Astrocyte (in vitro differentiated cells and primary cell): ENCODE measurements around the gene SLC8B1. TPM values are rescaled to one million over a fixed set of nuclear protein-coding genes. Genes with fewer than 3 reads are reported as not detected.
A peak's percentile ranks its signal among the peaks of the same experiment; 100 is the strongest.

ENCODE experiments used
- DNase-seq: peaks from one replicate; pipeline ENCODE4 v3.0.0-alpha.2; 2010; ENCODE audit warnings: low read depth
- FAIRE-seq: peaks from 2 replicates; lab custom pipeline; 2011; peaks lifted over from hg19 to GRCh38; lab: Jason Lieb, UNC
- H2AFZ ChIP-seq: 2 replicates; pipeline ENCODE4 v1.6.0; 2012; ENCODE audit warnings: low read depth, low read length, inconsistent platforms
- H3K27ac ChIP-seq: 2 replicates; pipeline ENCODE4 v1.5.1; 2011; ENCODE audit warnings: low read depth, low read length, inconsistent platforms
- H3K27me3 ChIP-seq: 2 replicates; pipeline ENCODE4 v1.6.0; 2011; ENCODE audit warnings: low read length, inconsistent platforms; ENCODE audit not compliant: insufficient read depth
- H3K36me3 ChIP-seq: 2 replicates; pipeline ENCODE4 v1.5.1; 2011; ENCODE audit warnings: low read length, inconsistent platforms; ENCODE audit not compliant: insufficient read depth
- H3K4me1 ChIP-seq: 2 replicates; pipeline ENCODE4 v1.5.1; 2011; ENCODE audit warnings: low read length, inconsistent platforms; ENCODE audit not compliant: insufficient read depth
- H3K4me2 ChIP-seq: 2 replicates; pipeline ENCODE4 v1.6.0; 2012; ENCODE audit warnings: low read length, inconsistent platforms
- H3K4me3 ChIP-seq: 2 replicates; pipeline ENCODE4 v1.5.1; 2011; ENCODE audit warnings: low read depth, mild to moderate bottlenecking, low read length, inconsistent platforms; ENCODE audit not compliant: insufficient read depth
- H3K79me2 ChIP-seq: 2 replicates; pipeline ENCODE4 v1.6.0; 2012; ENCODE audit warnings: mild to moderate bottlenecking, low read length, inconsistent platforms; ENCODE audit not compliant: insufficient read depth
- H3K9ac ChIP-seq: 2 replicates; pipeline ENCODE4 v1.6.0; 2012; ENCODE audit warnings: mild to moderate bottlenecking, low read length, inconsistent platforms
- H3K9me3 ChIP-seq: 2 replicates; pipeline ENCODE4 v1.5.1; 2012; ENCODE audit warnings: low read depth, mild to moderate bottlenecking, low read length, inconsistent platforms; ENCODE audit not compliant: insufficient read depth
- H4K20me1 ChIP-seq: 2 replicates; pipeline ENCODE4 v1.6.0; 2012; ENCODE audit warnings: low read length, inconsistent platforms; ENCODE audit not compliant: insufficient read depth
- H3K27ac Mint-ChIP-seq: one replicate; pipeline ENCODE4 v1.8.0; 2021; ENCODE audit warnings: mild to moderate bottlenecking, mixed read lengths; ENCODE audit not compliant: unreplicated experiment
- H3K27me3 Mint-ChIP-seq: one replicate; pipeline ENCODE4 v1.8.0; 2021; ENCODE audit warnings: low read depth, mixed read lengths; ENCODE audit not compliant: unreplicated experiment
- H3K36me3 Mint-ChIP-seq: one replicate; pipeline ENCODE4 v1.8.0; 2021; ENCODE audit warnings: low read depth, mixed read lengths; ENCODE audit not compliant: unreplicated experiment
- H3K4me1 Mint-ChIP-seq: one replicate; pipeline ENCODE4 v1.8.0; 2021; ENCODE audit warnings: low read depth, mixed read lengths; ENCODE audit not compliant: unreplicated experiment
- H3K4me3 Mint-ChIP-seq: one replicate; pipeline ENCODE4 v1.8.0; 2021; ENCODE audit warnings: mild to moderate bottlenecking, moderate library complexity, mixed read lengths; ENCODE audit not compliant: unreplicated experiment
- H3K9me3 Mint-ChIP-seq: one replicate; pipeline ENCODE4 v1.8.0; 2021; ENCODE audit warnings: mild to moderate bottlenecking, mixed read lengths; ENCODE audit not compliant: unreplicated experiment
- EZH2 ChIP-seq: IDR thresholded peaks from 2 replicates; pipeline ENCODE4 v1.6.1; 2012; ENCODE audit warnings: mild to moderate bottlenecking, low read length, inconsistent platforms; ENCODE audit not compliant: insufficient read depth
- total RNA-seq: library from RNA; stranded (reverse); gene quantifications from 2 replicates; pipeline ENCODE4 v1.2.1, GENCODE V29; 2021
- TF ChIP-seq, protein P1 (sequence below): IDR thresholded peaks from 2 replicates; pipeline ENCODE4 v1.5.1; 2011; ENCODE audit warnings: low read depth, mild to moderate bottlenecking, inconsistent platforms, low read length, moderate library complexity; ENCODE audit not compliant: insufficient read depth

The SLC8B1 gene
- total RNA-seq, 1 donor from 2014 or later = 8.6 TPM

DNA sequence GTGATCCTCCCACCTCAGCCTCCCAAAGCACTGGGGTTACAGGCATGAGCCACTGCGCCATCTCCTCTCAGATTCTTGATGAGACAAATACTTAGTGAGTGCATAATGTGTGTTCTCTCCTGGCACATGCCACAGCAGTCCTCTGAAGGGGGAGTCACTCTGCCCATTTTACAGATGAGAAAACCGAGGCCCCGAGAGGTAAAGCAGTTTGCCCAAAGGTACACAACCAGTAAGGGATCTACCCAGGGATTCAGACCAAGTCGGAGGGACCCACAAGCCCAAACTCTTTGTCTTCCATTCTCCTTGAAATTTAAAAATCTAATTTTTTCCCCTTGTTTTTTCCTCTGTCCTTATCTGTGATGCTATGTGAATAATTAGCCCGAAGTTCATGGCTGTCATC lies 29.8 kb upstream of the SLC8B1 start:
- Mint-ChIP-seq H3K27me3 (no peaks in the 10 kb centered on the region), H3K9me3 (no peaks in the 10 kb centered on the region), H3K4me3 (no peak overlapping the region), H3K4me1 (peaks cover 4% of the 10 kb centered on the region), H3K27ac (no peak overlapping the region), H3K36me3 (peaks cover 4% of the 10 kb centered on the region)
- TF ChIP-seq EZH2 = no peak
- Histone ChIP-seq H3K36me3 (no peaks in the 10 kb centered on the region), H3K27ac (no peak overlapping the region), H4K20me1 (peaks cover 50% of the 10 kb centered on the region), H3K79me2 (peaks cover 16% of the 10 kb centered on the region), H3K9ac (no peak overlapping the region), H3K9me3 (no peaks in the 10 kb centered on the region), H3K4me3 (no peak overlapping the region), H3K4me1 (peaks cover under 1% of the 10 kb centered on the region), H3K27me3 (no peaks in the 10 kb centered on the region), H3K4me2 (no peak overlapping the region), H2AFZ (no peak overlapping the region)
- no peak for DNase-seq
- no peak for FAIRE-seq

DNA sequence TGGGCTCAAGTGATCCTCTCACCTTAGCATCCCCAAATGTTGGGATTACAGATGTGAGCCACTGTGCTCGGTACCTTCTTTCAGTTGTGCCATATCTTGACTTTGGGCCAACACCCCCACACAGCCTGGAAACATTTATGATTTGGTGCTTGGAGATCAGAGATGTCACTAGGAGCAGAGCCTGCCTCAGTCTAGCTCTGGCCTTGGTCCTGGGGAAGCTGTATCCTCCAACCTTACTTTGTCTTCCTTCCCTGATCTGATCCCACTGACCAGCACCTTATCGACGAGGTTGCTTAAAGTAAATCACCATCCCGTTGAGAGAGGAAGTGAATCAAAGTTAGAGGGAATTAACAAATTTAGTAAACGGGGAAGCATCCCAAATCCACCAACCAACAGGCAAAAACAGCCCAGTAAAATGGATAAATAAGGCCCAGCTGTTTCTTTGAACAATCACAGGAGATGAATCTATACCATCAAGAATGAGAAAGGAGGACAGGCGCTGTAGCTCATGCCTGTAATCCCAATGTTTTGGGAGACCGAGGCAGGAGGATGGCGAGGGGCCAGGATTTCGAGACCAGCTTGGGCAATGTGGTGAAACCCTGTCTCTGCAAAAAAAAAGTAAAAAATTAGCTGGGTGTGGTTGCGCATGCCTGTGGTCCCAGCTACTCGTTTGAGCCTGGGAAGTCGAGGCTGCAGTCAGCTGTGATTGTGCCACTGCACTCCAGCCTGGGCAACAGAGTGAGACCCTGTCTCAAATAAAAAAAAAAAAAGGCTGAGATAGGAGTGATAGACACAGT lies 26.9 kb upstream of the SLC8B1 start:
- Histone ChIP-seq H3K27ac (no peak overlapping the region), H3K9me3 (no peaks in the 10 kb centered on the region), H3K79me2 (peaks cover 27% of the 10 kb centered on the region), H3K27me3 (no peaks in the 10 kb centered on the region), H4K20me1 (peaks cover 48% of the 10 kb centered on the region), H3K4me2 (no peak overlapping the region), H3K4me3 (no peak overlapping the region), H3K4me1 (peaks cover 10% of the 10 kb centered on the region), H2AFZ (no peak overlapping the region), H3K9ac (no peak overlapping the region), H3K36me3 (no peaks in the 10 kb centered on the region)
- DNase-seq (no peak), FAIRE-seq (no peak)
- Mint-ChIP-seq H3K27me3 (no peaks in the 10 kb centered on the region), H3K4me3 (no peak overlapping the region), H3K4me1 (peaks cover 5% of the 10 kb centered on the region), H3K9me3 (no peaks in the 10 kb centered on the region), H3K27ac (no peak overlapping the region), H3K36me3 (peaks cover 5% of the 10 kb centered on the region)
- TF ChIP-seq EZH2 = no peak
- TF ChIP-seq, protein P1, sequence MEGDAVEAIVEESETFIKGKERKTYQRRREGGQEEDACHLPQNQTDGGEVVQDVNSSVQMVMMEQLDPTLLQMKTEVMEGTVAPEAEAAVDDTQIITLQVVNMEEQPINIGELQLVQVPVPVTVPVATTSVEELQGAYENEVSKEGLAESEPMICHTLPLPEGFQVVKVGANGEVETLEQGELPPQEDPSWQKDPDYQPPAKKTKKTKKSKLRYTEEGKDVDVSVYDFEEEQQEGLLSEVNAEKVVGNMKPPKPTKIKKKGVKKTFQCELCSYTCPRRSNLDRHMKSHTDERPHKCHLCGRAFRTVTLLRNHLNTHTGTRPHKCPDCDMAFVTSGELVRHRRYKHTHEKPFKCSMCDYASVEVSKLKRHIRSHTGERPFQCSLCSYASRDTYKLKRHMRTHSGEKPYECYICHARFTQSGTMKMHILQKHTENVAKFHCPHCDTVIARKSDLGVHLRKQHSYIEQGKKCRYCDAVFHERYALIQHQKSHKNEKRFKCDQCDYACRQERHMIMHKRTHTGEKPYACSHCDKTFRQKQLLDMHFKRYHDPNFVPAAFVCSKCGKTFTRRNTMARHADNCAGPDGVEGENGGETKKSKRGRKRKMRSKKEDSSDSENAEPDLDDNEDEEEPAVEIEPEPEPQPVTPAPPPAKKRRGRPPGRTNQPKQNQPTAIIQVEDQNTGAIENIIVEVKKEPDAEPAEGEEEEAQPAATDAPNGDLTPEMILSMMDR = no peak

DNA sequence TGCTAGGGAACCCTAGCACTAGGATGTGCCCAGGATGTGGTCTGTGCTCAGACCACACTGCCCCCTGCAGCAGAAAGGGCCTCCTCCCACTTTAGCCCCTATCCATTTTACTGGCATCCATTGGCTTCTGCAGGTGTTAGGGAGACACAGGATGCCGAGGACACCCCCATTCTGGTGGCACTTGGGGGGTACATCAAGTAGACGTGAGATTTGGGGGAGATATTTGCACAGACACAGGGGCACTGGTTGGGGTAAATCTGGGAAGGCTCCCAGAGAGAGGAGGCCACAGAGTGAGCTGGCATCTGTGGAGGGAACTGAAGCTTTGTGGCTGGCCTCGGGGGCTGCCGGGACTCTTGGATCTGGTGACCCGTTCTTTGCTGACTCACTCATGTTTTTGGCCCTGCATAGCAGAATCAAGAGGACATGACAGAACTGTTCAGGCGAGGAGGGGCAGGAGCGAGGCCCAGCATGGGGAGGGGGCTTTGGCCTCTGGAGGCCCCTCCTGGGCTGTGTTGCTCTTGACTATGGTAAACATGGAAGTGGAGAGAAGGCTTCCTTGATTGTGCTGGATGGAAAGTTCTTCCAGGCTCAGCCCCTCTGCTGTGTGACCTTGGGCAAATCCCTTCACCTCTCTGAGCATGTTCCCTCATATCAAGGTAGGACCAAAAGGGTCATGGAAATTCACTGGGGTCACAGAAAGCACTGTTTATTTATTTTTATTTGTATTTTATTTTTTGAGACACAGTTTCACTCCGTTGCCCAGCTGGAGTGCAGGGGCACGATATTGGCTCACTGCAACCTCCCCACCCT lies 25.2 kb upstream of the SLC8B1 start:
- peak overlapping the region; percentile 98 for H3K4me2 ChIP-seq
- peaks cover 27% of the 10 kb centered on the region for H3K79me2 ChIP-seq
- H3K36me3 ChIP-seq = no peaks in the 10 kb centered on the region
- H3K4me3 ChIP-seq = peak overlapping the region; percentile 24
- TF ChIP-seq EZH2 = no peak
- TF ChIP-seq, protein P1 = no peak
- H2AFZ ChIP-seq = no peak overlapping the region
- H3K27me3 Mint-ChIP-seq = no peaks in the 10 kb centered on the region
- no peaks in the 10 kb centered on the region for H3K27me3 ChIP-seq
- peaks cover 10% of the 10 kb centered on the region for H3K4me1 ChIP-seq
- DNase-seq (no peak), FAIRE-seq (no peak)
- no peak overlapping the region for H3K27ac ChIP-seq
- H3K4me1 Mint-ChIP-seq = peaks cover 4% of the 10 kb centered on the region
- H3K36me3 Mint-ChIP-seq = peaks cover 5% of the 10 kb centered on the region
- peak overlapping the region; percentile 20 for H3K27ac Mint-ChIP-seq
- H3K9me3 Mint-ChIP-seq = no peaks in the 10 kb centered on the region
- H3K9me3 ChIP-seq = no peaks in the 10 kb centered on the region
- H4K20me1 ChIP-seq = peaks cover 37% of the 10 kb centered on the region
- peak overlapping the region; percentile 82 for H3K9ac ChIP-seq
- peak overlapping the region; percentile 88 for H3K4me3 Mint-ChIP-seq
